Fibroblast of lung (primary cell): ENCODE measurements around the gene NRF1. TPM values are rescaled to one million over a fixed set of nuclear protein-coding genes. Genes with fewer than 3 reads are reported as not detected.
"Not testable (repeated sequence)": the region's sequence is repeated elsewhere in the genome, so short reads cannot be mapped to it uniquely, and the experiment has no call there.

ENCODE experiments used
- DNase-seq, 2 donors: peaks; one replicate each; pipeline versions ENCODE4 v3.0.0 to v3.0.0-alpha.2; 2010; ENCODE audit warnings: low read depth in 2 of 2
- H2AFZ ChIP-seq: 2 replicates; pipeline ENCODE4 v1.5.1; 2012; ENCODE audit warnings: low read length, control low read depth, inconsistent platforms
- H3K27ac ChIP-seq: 2 replicates; pipeline ENCODE4 v1.5.1; 2011; ENCODE audit warnings: low read length, control low read depth; ENCODE audit not compliant: insufficient read depth
- H3K27me3 ChIP-seq: 2 replicates; pipeline ENCODE4 v1.5.1; 2011; ENCODE audit warnings: mild to moderate bottlenecking, low read length; ENCODE audit not compliant: control insufficient read depth, insufficient read depth
- H3K36me3 ChIP-seq: 2 replicates; pipeline ENCODE4 v1.5.1; 2011; ENCODE audit warnings: low read length; ENCODE audit not compliant: control insufficient read depth, insufficient read depth
- H3K4me1 ChIP-seq: 2 replicates; pipeline ENCODE4 v1.5.1; 2011; ENCODE audit warnings: low read length; ENCODE audit not compliant: control insufficient read depth, insufficient read depth; ENCODE audit errors: extremely low read depth
- H3K4me2 ChIP-seq: 2 replicates; pipeline ENCODE4 v1.5.1; 2011; ENCODE audit warnings: low read length, control low read depth; ENCODE audit not compliant: insufficient read depth; ENCODE audit errors: extremely low read depth
- H3K4me3 ChIP-seq, 4 experiments: fragments of 200-600 bp in 1 of 4; sonication (generic) in 1 of 4; replicated peaks in 1 of 4; 2 replicates each; pipeline ENCODE4 v1.5.1; 2011 to 2016; ENCODE audit warnings: low read length in 4 of 4, low read depth in 3 of 4, mild to moderate bottlenecking in 3 of 4, control low read depth in 2 of 4, inconsistent platforms in 1 of 4, mixed read lengths in 1 of 4; ENCODE audit not compliant: insufficient read depth in 1 of 4; ENCODE audit errors: control extremely low read depth in 1 of 4
- H3K79me2 ChIP-seq: 2 replicates; pipeline ENCODE4 v1.5.1; 2012; ENCODE audit warnings: mild to moderate bottlenecking, low read length, inconsistent platforms; ENCODE audit not compliant: control insufficient read depth, insufficient read depth
- H3K9ac ChIP-seq: 2 replicates; pipeline ENCODE4 v1.5.1; 2011; ENCODE audit warnings: mild to moderate bottlenecking, low read length, control low read depth; ENCODE audit not compliant: insufficient read depth
- H3K9me3 ChIP-seq: 2 replicates; pipeline ENCODE4 v1.5.1; 2012; ENCODE audit warnings: low read depth, low read length; ENCODE audit not compliant: control insufficient read depth, insufficient read depth
- H4K20me1 ChIP-seq: 2 replicates; pipeline ENCODE4 v1.5.1; 2011; ENCODE audit warnings: low read length; ENCODE audit not compliant: control insufficient read depth, insufficient read depth; ENCODE audit errors: extremely low read depth
- CTCF ChIP-seq, 2 donors: IDR thresholded peaks in 1 of 2; conservative IDR thresholded peaks in 1 of 2; 1 replicate in 1 of 2; 2 replicates in 1 of 2; pipeline ENCODE4 v1.5.1; 2011 to 2012; ENCODE audit warnings: low read length in 2 of 2, control low read depth in 1 of 2, inconsistent platforms in 1 of 2, low read depth in 1 of 2, mild to moderate bottlenecking in 1 of 2
- EZH2 ChIP-seq: IDR thresholded peaks from 2 replicates; pipeline ENCODE4 v1.5.1; 2012; ENCODE audit warnings: low read length, control low read depth, mild to moderate bottlenecking; ENCODE audit errors: missing control alignments
- polyA plus RNA-seq, 2 donors: library from polyadenylated mRNA; depleted of rRNA in 1 of 2; stranded (reverse) in 1 of 2; unstranded in 1 of 2; fragments of >200 nt; gene quantifications; 2 replicates each; pipeline ENCODE4 v1.2.1, GENCODE V29; 2011 to 2012; ENCODE audit warnings: missing spikeins in 1 of 2
- total RNA-seq: library from RNA; depleted of rRNA; stranded (reverse); fragments of >200 nt; gene quantifications from 2 replicates; pipeline ENCODE4 v1.2.1, GENCODE V29; 2014

The NRF1 gene
- total and polyA plus RNA-seq, 2 donors (not counting 1 experiment from before 2014, with no cell fraction given): 7.3 to 15.5 TPM

DNA sequence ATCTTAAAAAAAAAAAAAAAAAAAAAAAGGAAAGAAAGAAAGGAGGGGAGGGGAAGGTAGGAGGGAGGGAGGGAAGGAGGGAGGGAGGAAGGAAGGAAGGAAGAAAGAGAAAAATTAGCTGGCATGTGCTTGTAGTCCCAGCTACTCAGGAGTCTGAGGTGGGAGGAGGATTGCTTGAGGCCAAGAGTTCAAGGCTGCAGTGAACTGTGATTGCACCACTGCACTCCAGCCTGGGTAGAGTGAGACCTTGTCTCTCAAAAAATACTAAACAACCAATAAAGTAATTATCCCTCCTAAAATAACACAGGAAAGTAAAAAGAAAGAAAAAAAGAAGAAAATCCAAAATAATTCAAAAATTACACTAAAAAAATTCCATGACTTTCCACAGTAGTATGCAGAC lies 13.8 kb upstream of the NRF1 start:
- no peaks in the 10 kb centered on the region for H3K79me2 ChIP-seq
- no peak overlapping the region for H3K9ac ChIP-seq
- no peak overlapping the region for H3K27ac ChIP-seq
- H3K27me3 ChIP-seq: no peaks in the 10 kb centered on the region
- no peaks in the 10 kb centered on the region for H3K9me3 ChIP-seq
- DNase-seq: no peak
- H2AFZ ChIP-seq: no peak overlapping the region
- H3K4me1 ChIP-seq: no peaks in the 10 kb centered on the region
- H4K20me1 ChIP-seq: no peaks in the 10 kb centered on the region
- H3K4me3 ChIP-seq: no peak overlapping the region
- TF ChIP-seq CTCF (conservative IDR thresholded peaks at IDR 0.05 in 1 of 2, IDR thresholded peaks at IDR 0.05 in 1 of 2; ENCODE audit: low read depth in 1 of 2, low read length in 2 of 2) (no peak), EZH2 (no peak)
- no peaks in the 10 kb centered on the region for H3K36me3 ChIP-seq
- no peak overlapping the region for H3K4me2 ChIP-seq

- Histone ChIP-seq H2AFZ (no peak overlapping the region), H3K27me3 (no peaks in the 10 kb centered on the region), H3K36me3 (no peaks in the 10 kb centered on the region), H3K79me2 (no peaks in the 10 kb centered on the region), H4K20me1 (no peaks in the 10 kb centered on the region), H3K27ac (no peak overlapping the region), H3K4me1 (no peaks in the 10 kb centered on the region), H3K9me3 (no peaks in the 10 kb centered on the region), H3K4me2 (no peak overlapping the region), H3K4me3 (no peak overlapping the region), H3K9ac (no peak overlapping the region)
- no peak for DNase-seq
- no peak for TF ChIP-seq CTCF (conservative IDR thresholded peaks at IDR 0.05 in 1 of 2, IDR thresholded peaks at IDR 0.05 in 1 of 2; ENCODE audit: low read depth in 1 of 2, low read length in 2 of 2)
- TF ChIP-seq EZH2: no peak
Observed at GRCh38 chr7:129599174-129599573, 12.3 kb upstream of the NRF1 start.

- H3K27ac ChIP-seq, H3K9ac ChIP-seq, H3K4me1 ChIP-seq, DNase-seq, H4K20me1 ChIP-seq, H3K27me3 ChIP-seq, H2AFZ ChIP-seq, H3K79me2 ChIP-seq, H3K36me3 ChIP-seq, H3K4me3 ChIP-seq, H3K4me2 ChIP-seq, H3K9me3 ChIP-seq: not testable (repeated sequence)
Observed at GRCh38 chr7:129603594-129603993, 7.9 kb upstream of the NRF1 start.

- H3K4me1 ChIP-seq, H3K9me3 ChIP-seq, H3K9ac ChIP-seq, H3K4me3 ChIP-seq, H2AFZ ChIP-seq, H3K27ac ChIP-seq, H3K4me2 ChIP-seq, H4K20me1 ChIP-seq, H3K36me3 ChIP-seq, H3K27me3 ChIP-seq, H3K79me2 ChIP-seq, DNase-seq: not testable (repeated sequence)
Observed at GRCh38 chr7:129604021-129604420, 7.5 kb upstream of the NRF1 start.
